KOPT-K1 (cell line): ENCODE data around the gene ABHD17A.
"Not testable (repeated sequence)": the region's sequence is repeated elsewhere in the genome, so short reads cannot be mapped to it uniquely, and the experiment has no call there.

Source experiments
- H3K27ac ChIP-seq: fragments of 200-600 bp; sonication (generic); 2 replicates; pipeline ENCODE4 v1.5.1; 2016; ENCODE audit warnings: antibody characterized with exemption, mild to moderate bottlenecking, low read depth, low read length; ENCODE audit not compliant: poor library complexity, severe bottlenecking
- H3K36me3 ChIP-seq: fragments of 200-600 bp; sonication (generic); 2 replicates; pipeline ENCODE4 v1.5.1; 2017; ENCODE audit warnings: antibody characterized with exemption, mild to moderate bottlenecking, low read length, moderate library complexity; ENCODE audit not compliant: insufficient read depth
- H3K9me3 ChIP-seq: fragments of 200-600 bp; sonication (generic); 2 replicates; pipeline ENCODE4 v1.5.1; 2017; ENCODE audit warnings: antibody characterized with exemption, low read length, mild to moderate bottlenecking; ENCODE audit not compliant: insufficient read depth, poor library complexity, severe bottlenecking

ABHD17A gene

DNA sequence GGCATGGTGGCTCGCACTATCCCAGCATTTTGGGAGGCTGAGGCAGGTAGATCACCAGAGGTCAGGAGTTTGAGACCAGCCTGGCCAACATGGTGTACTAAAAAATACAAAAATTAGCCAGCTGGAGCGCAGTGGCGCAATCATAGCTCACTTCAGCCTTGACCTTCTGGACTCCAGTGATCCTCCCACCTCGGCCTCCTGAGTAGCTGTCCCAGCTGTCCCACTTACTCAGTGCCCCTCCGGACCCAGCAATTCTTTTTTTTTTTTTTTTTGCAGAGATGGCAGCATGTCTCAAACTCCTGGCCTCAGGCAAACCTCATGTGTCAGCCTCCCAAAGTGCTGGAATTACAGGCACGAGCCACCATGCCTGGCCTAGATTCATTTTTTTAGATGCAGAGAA lies 17.6 kb upstream of the ABHD17A start:
- H3K27ac ChIP-seq, result no peak overlapping the region
- H3K9me3 ChIP-seq, result no peaks in the 10 kb centered on the region
- H3K36me3 ChIP-seq, result no peaks in the 10 kb centered on the region

DNA sequence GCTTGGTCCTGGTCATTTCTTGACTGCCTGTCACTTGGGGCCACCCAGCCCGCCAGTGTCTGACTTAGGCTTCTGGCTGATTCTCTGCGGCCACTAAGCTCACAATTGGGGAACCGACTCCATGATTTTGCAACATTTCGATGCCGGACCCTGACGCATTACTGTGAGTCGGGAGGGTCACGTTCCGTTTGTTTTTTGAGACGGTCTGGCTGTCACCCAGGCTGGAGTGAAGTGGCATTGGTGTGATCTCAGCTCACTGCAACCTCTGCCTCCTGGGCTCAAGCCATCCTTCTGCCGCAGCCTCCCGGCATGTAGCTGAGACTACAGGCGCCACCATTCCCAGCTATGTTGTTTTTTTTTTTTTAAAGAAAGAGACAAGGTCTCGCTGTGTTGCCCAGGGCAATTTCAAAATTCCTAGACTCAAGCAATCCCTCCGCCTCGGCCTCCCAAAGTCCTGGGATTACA lies 16.7 kb upstream of the ABHD17A start:
- no peaks in the 10 kb centered on the region for H3K36me3 ChIP-seq
- H3K9me3 ChIP-seq, result no peaks in the 10 kb centered on the region
- no peak overlapping the region for H3K27ac ChIP-seq

- Histone ChIP-seq H3K27ac (no peak overlapping the region), H3K36me3 (no peaks in the 10 kb centered on the region), H3K9me3 (no peaks in the 10 kb centered on the region)
Observed at GRCh38 chr19:1896508-1896907, 11.2 kb upstream of the ABHD17A start.

GRCh38 chr19:1893791-1894190 lies 8.5 kb upstream of the ABHD17A start:
- Histone ChIP-seq H3K36me3 (no peaks in the 10 kb centered on the region), H3K9me3 (no peaks in the 10 kb centered on the region), H3K27ac (no peak overlapping the region)

GRCh38 chr19:1889907-1890306 lies 4.6 kb upstream of the ABHD17A start:
- Histone ChIP-seq H3K36me3 (no peaks in the 10 kb centered on the region), H3K9me3 (no peaks in the 10 kb centered on the region), H3K27ac (no peak overlapping the region)

- Histone ChIP-seq H3K9me3 (no peaks in the 10 kb centered on the region), H3K27ac (no peak overlapping the region), H3K36me3 (no peaks in the 10 kb centered on the region)
Observed at GRCh38 chr19:1888385-1888784, 3.1 kb upstream of the ABHD17A start.

DNA sequence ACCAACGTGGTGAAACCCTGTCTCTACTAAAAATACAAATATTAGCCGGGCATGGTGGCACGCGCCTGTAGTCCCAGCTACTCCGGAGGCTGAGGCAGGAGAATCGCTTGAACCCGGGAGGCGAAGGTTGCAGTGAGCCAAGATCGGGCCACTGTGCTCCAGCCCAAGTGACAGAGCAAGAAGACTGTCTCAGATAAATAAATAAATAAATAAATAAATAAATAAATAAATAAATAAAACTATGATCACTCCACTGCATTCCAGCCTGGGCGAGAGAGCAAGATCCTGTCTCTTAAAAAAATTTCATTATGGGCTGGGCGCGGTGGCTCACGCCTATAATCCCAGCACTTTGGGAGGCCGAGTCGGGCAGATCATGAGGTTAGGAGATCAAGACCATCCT lies 1.1 kb upstream of the ABHD17A start:
- not testable (repeated sequence) for H3K27ac ChIP-seq, H3K9me3 ChIP-seq, H3K36me3 ChIP-seq

DNA sequence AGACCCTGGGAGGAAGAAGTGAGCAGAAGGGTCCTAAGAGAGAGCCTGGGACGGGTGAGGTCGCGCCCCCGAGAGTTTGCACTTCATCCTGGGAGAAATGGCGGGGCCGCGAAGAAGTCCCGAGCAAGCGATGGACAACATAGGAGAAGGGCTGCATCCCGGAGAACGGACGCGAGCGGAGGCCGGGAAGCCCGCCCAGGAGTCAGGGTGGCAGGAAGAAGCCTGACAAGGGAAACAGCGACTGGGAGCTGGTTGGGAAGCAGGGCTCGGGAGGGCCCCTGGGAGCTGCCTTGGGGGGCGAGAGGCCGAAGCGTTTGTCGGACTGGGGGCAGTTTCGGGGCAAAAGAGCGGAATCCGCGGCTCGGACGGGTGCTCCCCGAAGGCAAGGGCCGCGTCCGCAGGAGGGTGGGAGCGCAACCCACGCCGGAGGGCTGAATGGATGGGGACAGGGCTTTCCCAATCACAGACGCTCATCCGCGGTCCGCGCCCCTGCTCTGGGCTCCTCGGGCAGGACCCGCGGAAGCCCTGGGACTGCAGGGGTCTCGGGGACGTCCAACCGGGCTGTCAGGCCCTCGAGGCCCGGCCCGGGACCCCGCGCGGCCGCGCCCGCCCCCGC lies 469 bp downstream of the ABHD17A start:
- Histone ChIP-seq H3K27ac (peak overlapping the region; percentile 59), H3K9me3 (no peaks in the 10 kb centered on the region), H3K36me3 (no peaks in the 10 kb centered on the region; the same call in 1 of the 2 replicates)

DNA sequence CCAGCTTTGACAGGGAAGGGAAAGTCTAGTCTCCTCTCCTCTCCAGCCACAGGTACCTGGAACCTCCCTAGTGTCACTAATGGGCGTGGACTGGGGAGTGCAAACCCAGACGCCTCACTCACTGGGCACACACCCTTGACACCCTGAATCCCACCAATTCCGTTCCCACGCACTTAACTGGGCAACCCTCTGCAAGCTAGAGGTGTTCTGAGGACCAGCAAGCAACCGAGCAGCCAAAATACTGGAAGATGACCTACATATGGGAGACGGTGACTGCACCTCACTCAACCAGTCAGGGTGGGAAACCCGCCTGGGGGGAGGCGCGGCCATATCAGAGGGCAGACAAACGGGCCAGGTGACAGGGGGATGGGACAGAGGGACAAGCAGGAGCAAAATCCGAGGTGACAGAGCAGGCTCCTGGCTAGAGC lies 991 bp downstream of the ABHD17A start:
- H3K27ac ChIP-seq, result peak overlapping the region; percentile 59
- H3K9me3 ChIP-seq, result no peaks in the 10 kb centered on the region
- H3K36me3 ChIP-seq, result no peaks in the 10 kb centered on the region; the same call in 1 of the 2 replicates

- H3K36me3 ChIP-seq, result no peaks in the 10 kb centered on the region; the same call in 1 of the 2 replicates
- H3K9me3 ChIP-seq, result no peaks in the 10 kb centered on the region
- peak overlapping the region; percentile 59 for H3K27ac ChIP-seq
Observed at GRCh38 chr19:1883784-1884183, 1.5 kb downstream of the ABHD17A start.

DNA sequence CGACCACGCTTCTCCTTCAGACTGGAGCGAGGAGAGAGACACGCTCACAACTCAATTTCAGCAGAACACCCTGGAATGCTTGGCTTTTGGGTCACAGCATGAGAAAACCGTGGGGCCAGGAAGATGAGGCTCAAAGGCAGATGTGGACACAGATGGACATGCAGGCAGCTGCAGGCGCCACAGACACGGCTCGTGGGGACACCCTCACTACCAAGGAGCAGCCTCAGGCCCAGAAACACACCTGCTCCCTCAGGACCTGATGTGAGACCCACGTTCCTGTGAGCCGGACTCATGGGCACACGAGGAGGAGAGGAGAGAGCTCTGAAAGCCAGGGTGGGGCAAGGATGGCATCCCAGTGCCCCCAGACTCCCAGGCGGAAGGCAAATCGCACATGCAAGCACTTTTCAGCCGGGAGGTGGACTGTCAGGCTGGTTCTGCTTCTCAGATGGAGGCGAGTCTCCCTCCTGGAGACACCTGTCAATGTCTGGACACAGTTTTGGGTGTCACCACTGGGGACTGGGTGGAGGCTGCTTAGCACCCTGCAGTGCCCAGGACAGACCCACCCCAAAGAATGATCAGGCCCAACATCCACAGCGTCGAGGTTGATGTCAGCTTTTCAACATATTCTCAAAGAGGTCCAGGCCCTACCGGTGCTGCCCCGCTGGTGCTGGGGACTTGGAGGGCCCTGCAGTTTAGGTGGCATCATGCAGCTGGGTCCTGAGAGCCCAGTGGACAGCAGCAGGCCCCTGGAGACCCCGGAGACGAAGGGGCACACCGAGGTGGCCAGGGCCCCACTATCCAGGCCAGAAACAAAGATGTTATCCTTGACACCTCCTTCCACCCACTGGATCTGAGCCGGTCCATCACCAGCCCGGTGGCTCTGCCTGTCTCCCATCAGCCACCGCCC lies 2.3 kb downstream of the ABHD17A start:
- Histone ChIP-seq H3K27ac (peak overlapping the region; percentile 59), H3K9me3 (no peaks in the 10 kb centered on the region), H3K36me3 (no peaks in the 10 kb centered on the region; the same call in 1 of the 2 replicates)

- H3K36me3 ChIP-seq, result no peaks in the 10 kb centered on the region; the same call in 1 of the 2 replicates
- no peaks in the 10 kb centered on the region for H3K9me3 ChIP-seq
- H3K27ac ChIP-seq, result peak overlapping the region; percentile 48
Observed at GRCh38 chr19:1882089-1882785, 3.1 kb downstream of the ABHD17A start.

DNA sequence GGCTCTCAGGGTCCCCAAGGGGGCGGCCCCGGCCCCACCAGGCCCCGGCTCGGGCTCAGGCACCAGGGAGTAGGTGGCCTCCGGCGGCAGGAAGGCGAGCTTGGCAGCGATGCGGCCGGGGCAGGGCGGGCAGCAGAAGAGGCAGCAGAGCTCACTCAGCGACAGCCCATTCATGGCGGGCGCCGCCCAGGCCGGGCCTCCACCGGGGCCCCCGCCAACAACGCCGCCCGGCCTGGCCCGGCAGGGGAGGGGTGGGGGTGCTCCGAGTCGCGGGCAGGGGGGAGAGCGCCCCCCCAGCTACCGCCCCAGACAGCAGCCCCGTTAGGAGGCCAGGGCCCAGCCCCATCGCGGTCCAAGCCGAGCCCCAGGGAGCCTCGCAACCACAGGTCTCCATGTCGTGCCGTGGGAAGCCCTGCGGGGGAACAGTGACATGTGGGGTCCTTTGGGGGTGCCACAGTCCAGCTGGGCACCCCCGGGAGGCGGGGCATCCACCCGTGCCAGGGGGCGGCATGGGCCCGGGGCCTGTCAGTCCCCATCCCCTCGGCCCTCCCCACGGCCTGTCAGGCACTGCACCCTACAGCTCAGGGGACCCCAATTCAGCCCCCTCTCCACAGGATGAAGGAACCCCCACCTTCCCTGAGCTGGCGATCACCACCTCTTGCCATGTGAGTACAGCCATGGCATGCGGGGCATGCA lies 3.8 kb downstream of the ABHD17A start:
- not testable (repeated sequence) for H3K36me3 ChIP-seq, H3K9me3 ChIP-seq
- peak overlapping the region; percentile 48 for H3K27ac ChIP-seq

DNA sequence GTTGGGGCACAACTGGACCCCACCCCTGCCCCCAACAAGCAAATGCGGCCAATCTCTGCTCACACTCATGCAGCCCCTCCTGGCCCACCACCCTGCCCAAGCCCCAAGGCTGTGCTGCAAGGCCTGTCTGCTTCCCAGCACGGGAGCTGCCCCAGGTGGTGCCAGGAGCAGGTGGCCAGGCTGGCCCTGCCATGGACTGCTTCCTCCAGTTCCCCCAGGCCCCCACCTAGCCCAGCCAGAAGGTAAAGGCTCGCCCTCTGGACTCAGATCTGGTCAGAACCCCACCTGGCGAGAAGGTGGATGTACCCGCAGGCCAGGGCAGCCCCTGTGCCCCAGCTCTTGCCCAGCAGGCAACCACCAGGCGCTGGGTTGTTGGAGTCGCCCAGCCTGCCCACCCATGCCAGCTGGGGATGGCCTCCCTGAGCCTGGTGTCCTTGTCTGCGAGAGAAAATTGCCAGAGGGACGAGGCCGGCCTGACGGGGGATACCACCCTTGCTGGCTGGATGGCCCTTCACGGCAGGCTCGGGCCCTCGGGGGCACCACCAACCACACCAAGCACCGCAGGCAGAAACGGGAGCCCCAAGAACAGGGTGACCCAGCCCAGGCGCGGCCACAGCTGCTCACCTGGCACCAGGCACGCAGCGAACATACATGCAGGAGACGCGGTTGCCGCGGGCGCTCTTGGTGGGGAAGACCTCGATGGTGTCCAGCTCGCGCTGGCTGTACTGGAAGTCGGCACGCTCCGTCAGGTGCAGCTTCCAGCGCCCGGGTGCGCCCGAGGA lies 4.5 kb downstream of the ABHD17A start:
- no peak overlapping the region for H3K27ac ChIP-seq
- no peaks in the 10 kb centered on the region for H3K9me3 ChIP-seq
- no peaks in the 10 kb centered on the region; the same call in 1 of the 2 replicates for H3K36me3 ChIP-seq
